HFFc6 (cell line): ENCODE results near the gene CTNNA3. TPM values are rescaled to one million over a fixed set of nuclear protein-coding genes. Genes with fewer than 3 reads are reported as not detected.

Experiments
- DNase-seq: peaks from one replicate; pipeline ENCODE4 v3.0.0-alpha.2; 2018
- H3K27ac Mint-ChIP-seq: 2 replicates; pipeline ENCODE4 v1.8.0; 2020; ENCODE audit warnings: mild to moderate bottlenecking, mixed read lengths
- H3K27me3 Mint-ChIP-seq: 2 replicates; pipeline ENCODE4 v1.8.0; 2021; ENCODE audit warnings: mild to moderate bottlenecking, moderate library complexity, mixed read lengths; ENCODE audit not compliant: insufficient read depth
- H3K36me3 Mint-ChIP-seq: 2 replicates; pipeline ENCODE4 v1.8.0; 2021; ENCODE audit warnings: low read depth, mixed read lengths
- H3K4me1 Mint-ChIP-seq: 2 replicates; pipeline ENCODE4 v1.8.0; 2020; ENCODE audit warnings: low read depth, mixed read lengths
- H3K4me3 Mint-ChIP-seq: 2 replicates; pipeline ENCODE4 v1.8.0; 2020; ENCODE audit warnings: mild to moderate bottlenecking, moderate library complexity, mixed read lengths
- H3K9me3 Mint-ChIP-seq: 2 replicates; pipeline ENCODE4 v1.8.0; 2020; ENCODE audit warnings: mild to moderate bottlenecking, mixed read lengths
- total RNA-seq, 6 experiments: library from RNA; stranded (reverse); fragmentation: NEBNext Ultra II Directional; extraction: Animal tissue kit (Norgen Biotek cat#: 25700); gene quantifications; 2 replicates in 1 of 6; 3 replicates in 5 of 6; pipeline ENCODE4 v1.2.3, GENCODE V29; 2021
- TF ChIP-seq, protein P1 (sequence below): fragments of 200-600 bp; sonication (generic); IDR thresholded peaks from 2 replicates; pipeline ENCODE4 v1.5.0; 2021; ENCODE audit warnings: antibody characterized with exemption, mild to moderate bottlenecking

CTNNA3 gene
- total RNA-seq, 6 experiments from 2014 or later, result not detected

- H3K9me3 Mint-ChIP-seq, result no peaks in the 10 kb centered on the region
- H3K27ac Mint-ChIP-seq, result no peak overlapping the region
- DNase-seq, result no peak
- H3K27me3 Mint-ChIP-seq, result no peaks in the 10 kb centered on the region
- TF ChIP-seq, protein P1, sequence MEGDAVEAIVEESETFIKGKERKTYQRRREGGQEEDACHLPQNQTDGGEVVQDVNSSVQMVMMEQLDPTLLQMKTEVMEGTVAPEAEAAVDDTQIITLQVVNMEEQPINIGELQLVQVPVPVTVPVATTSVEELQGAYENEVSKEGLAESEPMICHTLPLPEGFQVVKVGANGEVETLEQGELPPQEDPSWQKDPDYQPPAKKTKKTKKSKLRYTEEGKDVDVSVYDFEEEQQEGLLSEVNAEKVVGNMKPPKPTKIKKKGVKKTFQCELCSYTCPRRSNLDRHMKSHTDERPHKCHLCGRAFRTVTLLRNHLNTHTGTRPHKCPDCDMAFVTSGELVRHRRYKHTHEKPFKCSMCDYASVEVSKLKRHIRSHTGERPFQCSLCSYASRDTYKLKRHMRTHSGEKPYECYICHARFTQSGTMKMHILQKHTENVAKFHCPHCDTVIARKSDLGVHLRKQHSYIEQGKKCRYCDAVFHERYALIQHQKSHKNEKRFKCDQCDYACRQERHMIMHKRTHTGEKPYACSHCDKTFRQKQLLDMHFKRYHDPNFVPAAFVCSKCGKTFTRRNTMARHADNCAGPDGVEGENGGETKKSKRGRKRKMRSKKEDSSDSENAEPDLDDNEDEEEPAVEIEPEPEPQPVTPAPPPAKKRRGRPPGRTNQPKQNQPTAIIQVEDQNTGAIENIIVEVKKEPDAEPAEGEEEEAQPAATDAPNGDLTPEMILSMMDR, result no peak
- peaks cover 4% of the 10 kb centered on the region; the same call in 1 of the 2 replicates for H3K4me1 Mint-ChIP-seq
- H3K4me3 Mint-ChIP-seq, result no peak overlapping the region
- H3K36me3 Mint-ChIP-seq, result no peaks in the 10 kb centered on the region
These were observed 891.0 kb downstream of the CTNNA3 start for GRCh38 chr10:66804962-66805361.

GRCh38 chr10:66803174-66803573, 892.8 kb downstream of the CTNNA3 start:
- no peaks in the 10 kb centered on the region for H3K27me3 Mint-ChIP-seq
- H3K27ac Mint-ChIP-seq, result no peak overlapping the region
- TF ChIP-seq, protein P1, result no peak
- no peak overlapping the region for H3K4me3 Mint-ChIP-seq
- H3K4me1 Mint-ChIP-seq, result peaks cover 16% of the 10 kb centered on the region; the same call in 1 of the 2 replicates
- H3K36me3 Mint-ChIP-seq, result no peaks in the 10 kb centered on the region
- H3K9me3 Mint-ChIP-seq, result no peaks in the 10 kb centered on the region
- DNase-seq, result no peak

- TF ChIP-seq, protein P1, result no peak
- Mint-ChIP-seq H3K4me3 (peak overlapping the region; percentile 88), H3K9me3 (no peaks in the 10 kb centered on the region), H3K27me3 (no peaks in the 10 kb centered on the region; the same call in 1 of the 2 replicates), H3K4me1 (peaks cover 16% of the 10 kb centered on the region; the same call in 1 of the 2 replicates), H3K27ac (peak overlapping the region; percentile 81), H3K36me3 (no peaks in the 10 kb centered on the region)
- DNase-seq, result no peak
These were observed 896.5 kb downstream of the CTNNA3 start for GRCh38 chr10:66799474-66799873.

- H3K36me3 Mint-ChIP-seq, result no peaks in the 10 kb centered on the region
- no peak overlapping the region for H3K4me3 Mint-ChIP-seq
- TF ChIP-seq, protein P1, result no peak
- no peak for DNase-seq
- H3K9me3 Mint-ChIP-seq, result no peaks in the 10 kb centered on the region
- peaks cover 16% of the 10 kb centered on the region; the same call in 1 of the 2 replicates for H3K4me1 Mint-ChIP-seq
- H3K27ac Mint-ChIP-seq, result no peak overlapping the region
- no peaks in the 10 kb centered on the region; the same call in 1 of the 2 replicates for H3K27me3 Mint-ChIP-seq
These were observed 900.1 kb downstream of the CTNNA3 start for GRCh38 chr10:66795866-66796265.

- no peaks in the 10 kb centered on the region for H3K27me3 Mint-ChIP-seq
- no peaks in the 10 kb centered on the region; the same call in 1 of the 2 replicates for H3K9me3 Mint-ChIP-seq
- no peak overlapping the region for H3K4me3 Mint-ChIP-seq
- no peak overlapping the region for H3K27ac Mint-ChIP-seq
- no peaks in the 10 kb centered on the region for H3K4me1 Mint-ChIP-seq
- no peaks in the 10 kb centered on the region for H3K36me3 Mint-ChIP-seq
- no peak for DNase-seq
- TF ChIP-seq, protein P1, result no peak
These were observed 903.6 kb downstream of the CTNNA3 start for GRCh38 chr10:66792441-66792840.
